NCI-H748 treated with DMSO at 0.1 percent for 48 hours (cell line): ENCODE data around the gene DCTN2.
"Not testable (repeated sequence)": the region's sequence is repeated elsewhere in the genome, so short reads cannot be mapped to it uniquely, and the experiment has no call there.

Source experiments
- DNase-seq: peaks from one replicate; lab custom pipeline; 2025; lab: John Stamatoyannopoulos, UW

Gene DCTN2

GRCh38 chr12:57546438-57547287 lies at the start of gene DCTN2:
Gene DCTN2 (minus strand): TSS chr12:57547192. CDS start chr12:57547063, 129 bp downstream.
- DNase-seq = peak; percentile 98

GRCh38 chr12:57593187-57593586 lies 46.2 kb upstream of the DCTN2 start:
- DNase-seq = no peak

DNA sequence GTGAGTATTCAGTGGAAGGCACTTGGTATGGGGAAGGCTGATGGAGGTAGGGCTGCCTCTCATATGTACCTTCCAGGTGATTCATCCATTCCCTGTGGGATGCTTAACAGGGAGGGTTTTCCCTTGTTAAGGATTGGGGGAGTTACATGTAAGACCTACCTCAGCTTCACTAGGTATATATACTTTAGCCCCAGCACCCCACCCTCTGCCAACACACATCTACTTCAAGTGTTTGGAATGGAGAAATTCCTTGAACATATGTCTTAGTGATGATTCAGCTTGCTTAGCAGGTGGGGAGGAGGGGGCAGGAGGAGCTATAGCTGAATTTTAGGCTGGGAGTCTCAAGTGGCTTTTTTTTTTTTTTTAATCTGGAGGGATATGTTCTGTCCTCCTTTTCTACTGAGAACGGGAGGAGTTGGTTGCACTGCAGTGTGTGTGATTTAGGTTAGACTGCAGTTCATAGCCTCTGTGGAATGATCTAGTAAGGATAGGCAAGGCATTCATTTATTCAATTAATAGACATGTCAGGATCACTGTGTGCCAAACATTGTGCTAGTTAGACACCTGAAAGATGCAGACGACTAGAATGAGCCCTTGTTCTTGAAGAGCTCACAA lies 45.7 kb upstream of the DCTN2 start:
- no peak for DNase-seq

DNA sequence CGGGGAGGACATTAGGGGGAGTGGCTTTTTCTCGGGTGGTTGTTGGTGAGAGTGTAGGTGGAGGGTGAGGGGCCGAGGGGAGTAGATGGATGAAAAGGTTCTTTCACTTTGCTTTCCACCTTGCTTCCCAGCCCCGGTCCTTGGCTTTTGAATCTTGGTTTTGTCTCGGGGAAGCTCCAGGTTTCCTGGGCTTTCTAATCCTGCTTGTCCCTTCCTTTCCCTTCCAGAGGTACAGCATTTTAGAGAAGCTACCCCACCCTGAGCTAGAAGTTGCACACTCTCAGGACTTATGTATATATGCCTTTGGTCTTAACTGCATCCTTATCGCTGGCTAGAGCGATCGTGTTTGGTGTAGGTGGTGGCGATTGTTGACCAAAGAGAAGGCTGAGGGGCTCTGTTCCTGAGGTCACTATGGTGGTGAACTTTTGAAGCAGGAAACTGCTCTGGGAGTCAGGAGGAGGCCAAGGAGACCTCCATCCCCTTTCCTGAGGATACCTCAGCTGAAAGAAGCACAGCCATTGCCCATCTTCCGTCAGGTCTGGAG lies 44.9 kb upstream of the DCTN2 start:
- DNase-seq = no peak

- peak; percentile 82 for DNase-seq
Measured at GRCh38 chr12:57590864-57591781, 44.1 kb upstream of the DCTN2 start, which contains the start of gene PIP4K2C. Gene PIP4K2C (plus strand): TSS chr12:57591192. CDS start chr12:57591290, 98 bp downstream.

DNA sequence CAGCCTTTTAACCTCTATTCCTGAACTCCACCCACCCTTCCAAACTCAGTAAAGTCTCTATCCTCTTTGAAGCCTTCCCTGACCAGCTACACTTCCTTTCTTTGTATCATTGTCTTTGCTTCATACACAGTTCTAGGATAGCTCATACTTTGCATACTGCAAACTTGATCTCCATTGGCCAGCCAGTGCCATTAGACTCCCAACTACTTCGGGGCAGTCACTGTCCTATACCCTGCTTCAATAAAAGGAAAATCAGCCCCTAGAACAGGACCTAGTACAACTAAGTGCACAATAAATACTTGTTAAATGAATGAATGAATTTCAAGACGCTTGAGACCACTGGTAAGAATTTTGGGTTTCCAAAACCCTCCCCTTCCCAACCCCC lies 43.5 kb upstream of the DCTN2 start:
- no peak for DNase-seq

GRCh38 chr12:57588951-57589610 lies 42.1 kb upstream of the DCTN2 start:
- DNase-seq = not testable (repeated sequence)

DNA sequence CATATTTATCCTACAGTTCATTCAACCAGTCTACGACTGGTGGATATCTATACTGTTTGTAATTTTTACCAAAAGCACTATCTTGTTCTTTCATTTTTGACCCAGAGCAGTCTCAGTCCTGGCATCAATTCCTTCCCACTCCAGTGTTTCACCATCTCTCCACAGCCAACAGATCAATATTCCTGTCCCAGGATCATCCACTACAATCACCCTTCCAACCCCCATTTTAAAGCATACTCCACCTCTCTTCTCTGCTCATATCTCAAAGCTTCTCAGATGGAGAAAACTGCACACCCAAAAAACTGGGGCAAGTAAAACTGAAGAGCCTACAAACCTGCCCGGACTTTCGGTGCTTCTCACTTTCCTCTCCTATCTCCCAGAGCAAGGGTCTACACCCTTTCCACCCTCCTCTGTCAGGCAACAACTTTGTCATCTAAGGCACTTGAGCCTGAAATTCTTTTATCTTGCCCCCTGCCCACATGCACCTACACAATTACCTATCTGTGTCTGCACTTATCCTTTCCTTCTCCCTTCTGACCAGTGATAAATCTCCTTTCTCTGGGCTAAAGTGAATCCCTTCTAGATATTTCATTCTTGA lies 39.9 kb upstream of the DCTN2 start:
- DNase-seq = no peak

DNA sequence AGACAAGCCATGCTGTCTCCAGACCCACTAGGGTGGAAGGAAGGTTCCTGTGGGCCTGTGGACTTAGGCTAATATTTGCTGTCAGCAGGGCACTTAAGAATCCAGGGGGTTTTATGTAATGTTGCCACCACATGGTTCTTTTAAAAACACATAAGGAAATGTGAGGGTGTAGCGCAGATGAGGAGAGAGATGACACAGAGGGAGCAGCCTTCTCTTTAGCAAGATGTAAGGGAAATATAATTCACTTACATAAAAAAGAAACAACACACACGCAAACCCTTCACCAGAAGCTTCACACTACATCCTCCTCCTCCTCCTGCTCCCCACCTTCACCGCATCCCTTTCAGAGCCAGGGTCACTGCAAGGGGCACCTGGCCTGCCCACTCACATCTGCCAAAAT lies 39.1 kb upstream of the DCTN2 start:
- no peak for DNase-seq

DNA sequence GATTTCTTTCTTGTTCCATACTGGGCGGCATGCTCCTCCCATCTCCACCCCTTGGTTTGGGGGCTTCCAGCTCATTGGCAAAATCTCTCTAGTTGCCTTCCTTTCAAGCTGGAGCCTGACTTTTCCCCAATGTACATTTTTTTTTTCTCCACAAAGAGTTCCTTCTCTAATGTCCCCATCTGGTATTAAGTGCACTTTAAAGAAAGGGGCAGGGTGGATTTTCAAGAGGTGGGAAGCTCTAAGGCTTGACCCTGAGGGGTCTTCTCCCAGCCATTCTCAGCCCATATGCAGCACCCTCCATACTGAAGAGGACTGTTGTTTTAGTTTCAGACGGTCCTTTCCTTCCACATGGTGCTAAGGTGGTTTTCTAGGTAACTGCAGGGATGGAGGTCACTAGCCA lies 38.2 kb upstream of the DCTN2 start:
- no peak for DNase-seq

DNA sequence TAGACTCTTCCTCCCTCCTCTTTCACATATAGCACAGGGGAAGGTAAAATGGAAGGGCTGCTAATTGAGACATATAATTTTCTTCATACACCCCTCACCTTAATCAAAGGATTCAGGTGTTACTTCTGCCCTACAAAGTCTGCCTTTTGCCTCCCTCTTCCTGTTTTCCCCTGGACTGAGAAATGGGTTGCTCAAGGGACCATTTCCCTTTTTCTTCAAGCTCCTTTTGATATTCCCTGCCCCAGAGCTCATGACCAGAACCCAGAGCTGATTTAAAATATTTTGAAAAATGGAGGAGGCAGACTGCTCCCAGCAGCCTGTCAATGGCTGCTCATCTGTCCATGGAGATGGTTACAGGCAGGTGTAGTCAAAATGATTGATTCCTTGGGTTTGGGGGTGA lies 37.7 kb upstream of the DCTN2 start:
- no peak for DNase-seq

DNA sequence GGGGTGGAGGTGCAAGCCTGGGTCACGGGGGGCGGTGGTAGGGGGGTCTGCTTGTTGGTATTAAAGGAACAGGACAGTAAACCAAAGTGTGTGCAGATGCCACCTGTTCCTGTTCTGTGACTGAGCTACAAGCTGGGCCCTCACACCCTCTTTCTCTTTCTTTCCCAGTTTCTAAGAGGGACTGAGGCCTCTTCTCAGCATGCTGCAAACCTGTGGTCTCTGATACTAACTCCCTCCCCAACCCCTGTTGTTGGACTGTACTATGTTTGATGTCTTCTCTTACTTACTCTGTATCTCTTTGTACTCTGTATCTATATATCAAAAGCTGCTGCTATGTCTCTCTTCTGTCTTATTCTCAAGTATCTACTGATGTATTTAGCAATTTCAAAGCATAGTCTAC lies 37.1 kb upstream of the DCTN2 start:
- no peak for DNase-seq

DNA sequence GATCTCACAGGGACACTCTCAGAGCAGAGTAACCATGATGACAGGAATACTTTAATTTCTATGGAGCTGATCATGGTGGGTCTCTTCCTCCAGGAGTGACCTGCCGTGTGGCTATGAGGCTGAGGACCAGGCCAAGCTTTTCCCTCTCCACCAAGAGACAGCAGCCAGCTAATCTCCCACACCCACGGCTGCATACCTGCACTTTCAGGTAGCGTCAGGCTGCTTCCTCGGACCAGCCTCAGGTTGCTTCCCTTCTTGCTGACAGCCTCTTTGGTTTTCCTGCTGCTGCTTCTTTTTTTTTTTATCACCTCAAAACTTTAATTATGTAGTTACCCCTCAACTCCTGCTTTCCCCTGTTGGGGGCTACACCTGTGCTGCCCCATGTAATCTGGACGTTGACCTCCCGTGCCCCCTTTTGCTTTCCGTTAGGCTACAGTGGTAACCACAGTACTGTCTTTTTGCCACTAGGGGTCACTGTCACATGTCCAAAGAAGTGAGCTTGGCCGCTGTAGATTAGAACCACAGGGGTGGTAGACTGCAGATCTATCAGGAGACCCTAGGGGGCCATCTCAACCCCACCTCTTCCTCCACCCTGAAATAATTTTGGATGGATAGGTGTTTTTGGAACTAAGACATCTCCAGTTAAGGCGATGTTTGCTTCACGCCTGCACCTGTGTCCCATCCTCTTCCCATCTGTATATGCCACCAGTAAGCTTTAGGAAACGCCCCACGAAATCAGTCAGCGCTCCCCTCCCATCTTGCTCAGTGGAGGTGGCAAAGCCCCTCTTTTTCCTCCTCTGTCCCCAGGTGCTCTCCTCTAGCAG lies 36.2 kb upstream of the DCTN2 start:
- DNase-seq = peak; percentile 70

GRCh38 chr12:57582440-57582839 lies 35.4 kb upstream of the DCTN2 start:
- DNase-seq = no peak

DNA sequence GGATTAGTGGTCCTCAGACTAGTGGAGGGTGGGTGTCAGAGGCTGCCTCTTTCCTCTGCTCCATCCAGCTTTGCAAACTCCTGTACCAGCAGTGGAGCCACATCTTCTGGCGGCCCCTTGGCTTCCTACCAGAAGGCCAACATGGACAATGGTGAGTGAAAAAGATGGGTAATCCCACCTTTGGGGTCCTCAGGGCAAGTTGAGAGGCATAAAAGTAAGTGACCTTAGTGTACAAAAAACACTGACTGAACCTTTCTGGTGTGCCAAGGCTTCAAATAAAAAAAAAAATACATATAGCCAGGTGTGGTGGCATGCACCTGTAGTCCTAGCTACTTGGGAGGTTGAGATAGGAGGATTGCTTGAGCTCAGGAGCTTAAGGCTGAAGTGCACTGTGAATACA lies 34.8 kb upstream of the DCTN2 start:
- DNase-seq = no peak

- DNase-seq = no peak
Measured at GRCh38 chr12:57580466-57580795, 33.4 kb upstream of the DCTN2 start.

GRCh38 chr12:57579677-57580465 lies 32.9 kb upstream of the DCTN2 start:
- no peak for DNase-seq

- DNase-seq = no peak
Measured at GRCh38 chr12:57579011-57579410, 32.0 kb upstream of the DCTN2 start.

- DNase-seq = no peak
Measured at GRCh38 chr12:57577981-57578758, 31.2 kb upstream of the DCTN2 start.
